Dendritic cell treated with granulocyte-macrophage colony-stimulating factor and Interleukin-4, amounts not matched to agents 40 ng/mL and 50 ng/mL, for 4 days (primary cell): Measurements from ENCODE around the gene CACNA2D4.

Source experiments
- H3K27ac Mint-ChIP-seq: one replicate; pipeline ENCODE4 v1.8.0; 2022; ENCODE audit warnings: mild to moderate bottlenecking, mixed read lengths
- H3K27me3 Mint-ChIP-seq: one replicate; pipeline ENCODE4 v1.8.0; 2022; ENCODE audit warnings: mild to moderate bottlenecking, mixed read lengths
- H3K36me3 Mint-ChIP-seq: one replicate; pipeline ENCODE4 v1.8.0; 2022; ENCODE audit warnings: low read depth, mixed read lengths
- H3K4me1 Mint-ChIP-seq: one replicate; pipeline ENCODE4 v1.8.0; 2022; ENCODE audit warnings: low read depth, mixed read lengths
- H3K4me3 Mint-ChIP-seq: one replicate; pipeline ENCODE4 v1.8.0; 2022; ENCODE audit warnings: mild to moderate bottlenecking, moderate library complexity, mixed read lengths
- H3K9me3 Mint-ChIP-seq: one replicate; pipeline ENCODE4 v1.8.0; 2022; ENCODE audit warnings: mixed read lengths
- intact Hi-C: fragments of 100-400 bp; cut with micrococcal nuclease; formaldehyde crosslinking; loops from one replicate; pipeline ENCODE4 v1.15.0; 2022

Gene CACNA2D4

GRCh38 chr12:1852076-1852475, 66.4 kb downstream of the CACNA2D4 start:
- intact Hi-C loops: no loop called here
- H3K27me3 Mint-ChIP-seq: no peaks in the 10 kb centered on the region

DNA sequence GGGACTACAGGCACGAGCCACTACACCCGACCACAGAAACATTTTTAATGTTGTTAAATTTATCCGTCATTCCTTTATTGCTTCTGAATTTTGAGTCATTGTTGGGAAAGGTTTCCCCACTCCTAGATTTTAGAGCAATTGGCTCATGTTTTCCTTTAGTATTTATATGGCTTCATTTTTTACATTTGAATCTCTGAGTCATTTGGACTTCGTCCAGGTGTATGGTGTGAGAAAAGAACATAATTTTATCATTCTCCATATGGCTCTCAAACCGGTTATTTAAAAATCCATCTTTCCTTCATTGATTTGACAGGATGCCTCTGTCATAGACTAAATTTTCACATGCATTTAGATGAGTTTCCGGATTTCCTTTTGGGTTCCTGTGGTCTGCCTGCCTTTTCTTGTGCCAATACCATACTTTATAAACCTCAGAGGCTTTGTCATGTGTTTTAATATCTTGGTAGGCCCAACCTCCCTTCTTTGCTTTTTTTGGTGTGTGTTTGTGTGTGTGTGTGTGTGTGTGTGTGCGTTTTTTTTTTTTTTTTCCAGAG, 67.2 kb downstream of the CACNA2D4 start:
- peaks cover 9% of the 10 kb centered on the region for H3K9me3 Mint-ChIP-seq
- no peaks in the 10 kb centered on the region for H3K27me3 Mint-ChIP-seq
- H3K4me3 Mint-ChIP-seq: no peak overlapping the region
- H3K4me1 Mint-ChIP-seq: peaks cover 15% of the 10 kb centered on the region
- H3K36me3 Mint-ChIP-seq: no peaks in the 10 kb centered on the region
- no peak overlapping the region for H3K27ac Mint-ChIP-seq
- intact Hi-C loops: no loop called here

More at GRCh38 chr12:1852076-1852475, 66.4 kb downstream of the CACNA2D4 start:
- Mint-ChIP-seq H3K36me3 (no peaks in the 10 kb centered on the region), H3K4me1 (peaks cover 7% of the 10 kb centered on the region), H3K27ac (no peak overlapping the region), H3K9me3 (peaks cover 9% of the 10 kb centered on the region), H3K4me3 (no peak overlapping the region)

DNA sequence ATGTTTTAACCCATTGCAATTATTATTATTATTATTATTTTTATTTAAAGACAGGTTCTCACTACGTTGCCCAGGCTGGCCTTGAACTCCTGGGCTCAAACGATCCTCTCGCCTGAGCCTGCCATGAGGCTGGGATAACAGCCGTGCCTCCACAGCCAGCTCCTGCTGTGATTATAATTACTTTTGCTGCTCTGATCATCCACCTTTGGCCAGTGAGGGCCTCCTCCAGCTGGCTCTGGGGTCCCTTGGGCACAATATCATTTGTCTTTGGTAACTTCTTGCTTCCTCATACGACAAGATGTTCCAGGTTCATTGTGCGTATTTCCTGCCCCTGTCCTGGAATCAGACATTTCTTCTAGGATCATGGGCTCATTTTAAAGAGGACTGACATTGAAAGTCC, 69.7 kb downstream of the CACNA2D4 start:
- no peaks in the 10 kb centered on the region for H3K9me3 Mint-ChIP-seq
- no peak overlapping the region for H3K27ac Mint-ChIP-seq
- H3K27me3 Mint-ChIP-seq: peaks cover 5% of the 10 kb centered on the region
- H3K36me3 Mint-ChIP-seq: no peaks in the 10 kb centered on the region
- intact Hi-C loops: loop anchor here (10.0 kb wide), 1 partner anchor 56 kb away; no protein-coding TSS in a partner anchor
- no peak overlapping the region for H3K4me3 Mint-ChIP-seq
- peaks cover 36% of the 10 kb centered on the region for H3K4me1 Mint-ChIP-seq

DNA sequence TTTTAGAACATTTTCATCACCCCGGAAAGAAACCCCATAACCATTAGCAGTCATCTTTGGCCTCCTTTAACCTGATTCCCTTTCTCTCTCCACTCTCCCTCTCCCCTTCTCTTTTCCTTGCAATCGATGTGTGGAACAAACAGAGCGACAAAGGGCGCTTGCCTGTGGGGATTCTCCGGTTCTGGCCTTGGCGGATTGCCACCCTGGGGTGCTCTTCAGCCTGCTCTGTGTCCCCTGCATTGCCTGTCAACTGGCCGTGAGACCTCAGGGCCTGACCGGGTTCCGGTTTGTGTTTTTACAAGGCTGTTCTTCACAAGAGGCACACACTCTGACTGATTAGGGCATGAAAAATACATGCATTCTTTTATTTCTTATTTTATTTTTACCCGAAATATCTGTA, 70.3 kb downstream of the CACNA2D4 start:
- H3K9me3 Mint-ChIP-seq: no peaks in the 10 kb centered on the region
- H3K4me1 Mint-ChIP-seq: peaks cover 41% of the 10 kb centered on the region
- intact Hi-C loops: loop anchor here (10.0 kb wide), 1 partner anchor 57 kb away; no protein-coding TSS in a partner anchor
- H3K27me3 Mint-ChIP-seq: peaks cover 5% of the 10 kb centered on the region
- H3K27ac Mint-ChIP-seq: no peak overlapping the region
- no peaks in the 10 kb centered on the region for H3K36me3 Mint-ChIP-seq
- H3K4me3 Mint-ChIP-seq: no peak overlapping the region

DNA sequence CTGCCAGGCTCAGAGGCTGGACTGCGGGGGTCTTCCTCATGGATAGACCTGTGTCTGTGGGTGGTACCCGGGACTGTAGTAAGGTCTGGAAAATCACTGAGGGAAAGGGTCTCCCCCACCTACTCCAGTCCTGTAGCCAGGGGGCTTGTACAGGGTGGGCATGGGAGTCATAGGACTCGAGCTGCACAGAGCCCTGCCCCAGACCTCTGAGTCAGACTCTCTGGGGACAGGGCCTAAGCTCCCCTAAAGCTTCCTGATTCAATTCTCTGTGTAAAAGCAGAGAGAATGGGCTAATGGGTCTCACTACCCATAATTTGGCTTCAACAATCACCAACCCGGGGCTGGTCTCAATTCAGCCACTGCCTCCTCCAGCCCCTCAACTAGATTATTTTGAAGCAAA, 71.0 kb downstream of the CACNA2D4 start:
- Mint-ChIP-seq H3K36me3 (no peaks in the 10 kb centered on the region), H3K27ac (no peak overlapping the region), H3K4me1 (peaks cover 48% of the 10 kb centered on the region), H3K9me3 (no peaks in the 10 kb centered on the region), H3K27me3 (peaks cover 7% of the 10 kb centered on the region), H3K4me3 (no peak overlapping the region)
- intact Hi-C loops: loop anchor here (10.0 kb wide), 1 partner anchor 57 kb away; no protein-coding TSS in a partner anchor

- intact Hi-C loops: loop anchor here (10.0 kb wide), 1 partner anchor 58 kb away; no protein-coding TSS in a partner anchor
- Mint-ChIP-seq H3K4me3 (no peak overlapping the region), H3K27ac (no peak overlapping the region), H3K36me3 (no peaks in the 10 kb centered on the region), H3K27me3 (peaks cover 10% of the 10 kb centered on the region), H3K9me3 (no peaks in the 10 kb centered on the region), H3K4me1 (peaks cover 49% of the 10 kb centered on the region)
Measured at GRCh38 chr12:1846421-1847405, 71.7 kb downstream of the CACNA2D4 start.

DNA sequence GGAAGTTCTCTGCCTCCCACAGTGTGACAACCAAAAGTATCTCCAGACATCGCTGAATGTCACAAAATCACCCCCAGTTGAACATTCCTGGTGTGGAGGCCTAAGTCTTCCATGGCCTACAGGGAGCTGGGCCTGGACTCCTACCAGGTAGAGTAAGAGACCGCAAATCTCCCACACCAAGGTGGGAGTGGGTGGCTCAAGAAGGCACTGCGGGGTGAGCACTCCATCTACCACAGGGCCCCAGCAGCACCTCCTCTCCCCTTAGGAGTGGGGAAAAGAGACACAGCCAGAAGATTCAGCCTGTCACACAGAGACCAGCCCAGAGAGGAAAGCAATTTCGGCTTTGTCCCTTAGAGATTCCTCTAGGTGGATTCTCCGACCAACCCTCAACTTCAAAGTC, 72.6 kb downstream of the CACNA2D4 start:
- Mint-ChIP-seq H3K36me3 (no peaks in the 10 kb centered on the region), H3K4me1 (peaks cover 56% of the 10 kb centered on the region), H3K4me3 (no peak overlapping the region), H3K27ac (no peak overlapping the region), H3K9me3 (no peaks in the 10 kb centered on the region), H3K27me3 (peaks cover 11% of the 10 kb centered on the region)
- intact Hi-C loops: loop anchor here (10.0 kb wide), 1 partner anchor 59 kb away; no protein-coding TSS in a partner anchor

DNA sequence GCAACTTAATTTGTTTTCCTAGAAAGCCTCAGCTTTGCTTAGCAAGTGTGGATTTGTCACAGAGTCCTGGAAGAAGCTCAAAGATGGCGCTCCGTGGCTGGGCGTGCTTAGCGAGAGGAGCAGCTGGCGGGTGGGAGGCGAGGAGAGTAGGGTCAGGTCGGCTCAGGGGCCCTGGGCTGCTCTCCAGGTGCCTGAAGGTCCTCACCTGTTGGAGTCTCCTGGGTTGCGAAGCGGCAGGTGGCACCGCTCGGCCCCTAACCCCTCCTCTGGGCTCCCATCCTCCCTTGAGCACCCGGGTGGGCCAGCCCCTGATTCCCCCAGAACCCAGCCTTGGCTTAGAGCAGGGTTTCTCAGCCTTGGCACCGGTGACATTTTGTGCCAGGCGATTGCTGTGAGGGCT, 73.0 kb downstream of the CACNA2D4 start:
- Mint-ChIP-seq H3K4me1 (peaks cover 60% of the 10 kb centered on the region), H3K9me3 (no peaks in the 10 kb centered on the region), H3K27ac (no peak overlapping the region), H3K4me3 (no peak overlapping the region), H3K36me3 (no peaks in the 10 kb centered on the region), H3K27me3 (peaks cover 12% of the 10 kb centered on the region)
- intact Hi-C loops: loop anchor here (10.0 kb wide), 1 partner anchor 59 kb away; no protein-coding TSS in a partner anchor

- Mint-ChIP-seq H3K27ac (no peak overlapping the region), H3K4me1 (peaks cover 65% of the 10 kb centered on the region), H3K9me3 (no peaks in the 10 kb centered on the region), H3K4me3 (no peak overlapping the region), H3K27me3 (peaks cover 12% of the 10 kb centered on the region), H3K36me3 (no peaks in the 10 kb centered on the region)
- intact Hi-C loops: loop anchor here (10.0 kb wide), 1 partner anchor 60 kb away; no protein-coding TSS in a partner anchor
Measured at GRCh38 chr12:1844661-1845409, 73.6 kb downstream of the CACNA2D4 start.

DNA sequence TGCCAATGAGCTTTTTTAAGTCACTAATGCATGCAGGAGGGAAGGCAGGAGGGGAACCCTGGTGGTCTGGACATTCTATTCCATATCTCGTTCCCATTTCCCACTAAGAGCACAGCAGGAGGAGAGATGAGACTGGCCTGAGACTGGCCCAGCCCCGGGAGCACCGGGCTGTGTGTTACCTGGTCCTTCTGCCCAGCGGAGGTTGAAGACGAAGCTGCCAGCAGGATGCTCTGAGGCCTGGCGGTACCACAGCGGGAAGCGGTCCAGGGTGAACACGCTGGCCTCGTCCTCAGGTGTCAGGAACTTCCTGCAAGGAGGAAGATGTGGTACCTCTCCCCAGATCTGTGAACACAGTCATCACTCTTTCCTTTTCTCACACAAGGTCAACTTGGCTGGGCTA, 74.2 kb downstream of the CACNA2D4 start:
- H3K36me3 Mint-ChIP-seq: no peaks in the 10 kb centered on the region

DNA sequence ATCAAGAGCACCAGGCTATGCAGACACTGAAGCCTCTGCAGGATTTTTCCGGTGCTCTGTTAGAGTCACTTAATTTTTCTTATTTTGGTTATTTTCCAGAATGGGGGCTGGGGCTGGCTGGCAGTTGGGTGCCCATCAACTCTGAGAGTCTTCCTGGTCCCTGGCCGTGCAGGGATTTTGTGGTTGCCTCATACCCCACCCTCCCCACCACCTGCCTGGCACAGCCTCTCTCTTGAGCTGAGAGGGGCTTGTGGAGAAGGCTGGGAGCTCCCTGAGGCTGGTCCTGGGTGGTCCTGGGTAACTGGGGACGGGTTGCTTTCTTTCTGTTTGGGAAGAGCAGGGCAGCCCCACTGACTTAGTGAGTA, 74.8 kb downstream of the CACNA2D4 start:
- H3K27ac Mint-ChIP-seq: no peak overlapping the region
- intact Hi-C loops: loop anchor here (10.0 kb wide), 1 partner anchor 61 kb away; no protein-coding TSS in a partner anchor
- H3K27me3 Mint-ChIP-seq: peaks cover 12% of the 10 kb centered on the region
- H3K36me3 Mint-ChIP-seq: no peaks in the 10 kb centered on the region
- no peaks in the 10 kb centered on the region for H3K9me3 Mint-ChIP-seq
- H3K4me1 Mint-ChIP-seq: peaks cover 74% of the 10 kb centered on the region
- H3K4me3 Mint-ChIP-seq: no peak overlapping the region

More for the DNA sequence above, 74.2 kb downstream of the CACNA2D4 start:
- Mint-ChIP-seq H3K4me1 (peaks cover 71% of the 10 kb centered on the region), H3K9me3 (no peaks in the 10 kb centered on the region), H3K27ac (no peak overlapping the region), H3K4me3 (no peak overlapping the region), H3K27me3 (peaks cover 12% of the 10 kb centered on the region)
- intact Hi-C loops: loop anchor here (10.0 kb wide), 1 partner anchor 61 kb away; no protein-coding TSS in a partner anchor

GRCh38 chr12:1842905-1843640, 75.4 kb downstream of the CACNA2D4 start:
- intact Hi-C loops: loop anchor here (10.0 kb wide), 1 partner anchor 62 kb away; no protein-coding TSS in a partner anchor
- peak overlapping the region; percentile 31 for H3K27ac Mint-ChIP-seq
- H3K36me3 Mint-ChIP-seq: no peaks in the 10 kb centered on the region
- peaks cover 80% of the 10 kb centered on the region for H3K4me1 Mint-ChIP-seq
- H3K4me3 Mint-ChIP-seq: no peak overlapping the region
- peaks cover 12% of the 10 kb centered on the region for H3K27me3 Mint-ChIP-seq
- no peaks in the 10 kb centered on the region for H3K9me3 Mint-ChIP-seq
